Measurements from ENCODE around the gene SCAF1.

The SCAF1 gene

DNA sequence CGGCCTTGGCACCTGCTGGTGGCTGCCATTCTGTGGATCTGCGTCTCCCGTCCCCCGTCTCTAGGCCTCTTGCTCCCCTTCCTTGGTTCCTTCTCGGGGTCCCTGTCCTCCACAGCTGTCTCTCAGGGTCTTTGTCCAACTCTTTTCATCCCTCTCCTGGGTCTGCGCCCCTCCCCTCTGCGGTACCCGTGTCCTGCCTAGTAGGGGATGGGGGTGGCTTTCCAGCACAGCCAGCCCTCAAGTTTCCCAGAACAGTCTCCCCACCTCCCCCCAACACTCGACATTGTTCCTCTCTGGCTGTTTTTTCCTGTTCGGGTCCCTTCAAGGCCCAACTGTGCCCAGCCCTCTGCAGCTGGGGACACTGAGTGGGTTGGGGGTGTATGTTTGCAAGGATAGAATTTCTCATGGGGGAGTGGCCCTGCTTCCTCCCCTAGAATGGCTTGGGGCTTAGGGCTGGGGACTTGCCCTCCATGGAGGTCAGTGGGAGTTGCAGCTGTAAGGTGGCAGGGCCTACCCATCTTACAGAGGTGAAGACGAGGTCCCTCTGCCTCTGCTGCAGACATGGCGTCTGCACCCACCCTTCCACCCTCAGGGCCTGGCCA lies 46.6 kb downstream of the SCAF1 start:
- no peak for DNase-seq

DNA sequence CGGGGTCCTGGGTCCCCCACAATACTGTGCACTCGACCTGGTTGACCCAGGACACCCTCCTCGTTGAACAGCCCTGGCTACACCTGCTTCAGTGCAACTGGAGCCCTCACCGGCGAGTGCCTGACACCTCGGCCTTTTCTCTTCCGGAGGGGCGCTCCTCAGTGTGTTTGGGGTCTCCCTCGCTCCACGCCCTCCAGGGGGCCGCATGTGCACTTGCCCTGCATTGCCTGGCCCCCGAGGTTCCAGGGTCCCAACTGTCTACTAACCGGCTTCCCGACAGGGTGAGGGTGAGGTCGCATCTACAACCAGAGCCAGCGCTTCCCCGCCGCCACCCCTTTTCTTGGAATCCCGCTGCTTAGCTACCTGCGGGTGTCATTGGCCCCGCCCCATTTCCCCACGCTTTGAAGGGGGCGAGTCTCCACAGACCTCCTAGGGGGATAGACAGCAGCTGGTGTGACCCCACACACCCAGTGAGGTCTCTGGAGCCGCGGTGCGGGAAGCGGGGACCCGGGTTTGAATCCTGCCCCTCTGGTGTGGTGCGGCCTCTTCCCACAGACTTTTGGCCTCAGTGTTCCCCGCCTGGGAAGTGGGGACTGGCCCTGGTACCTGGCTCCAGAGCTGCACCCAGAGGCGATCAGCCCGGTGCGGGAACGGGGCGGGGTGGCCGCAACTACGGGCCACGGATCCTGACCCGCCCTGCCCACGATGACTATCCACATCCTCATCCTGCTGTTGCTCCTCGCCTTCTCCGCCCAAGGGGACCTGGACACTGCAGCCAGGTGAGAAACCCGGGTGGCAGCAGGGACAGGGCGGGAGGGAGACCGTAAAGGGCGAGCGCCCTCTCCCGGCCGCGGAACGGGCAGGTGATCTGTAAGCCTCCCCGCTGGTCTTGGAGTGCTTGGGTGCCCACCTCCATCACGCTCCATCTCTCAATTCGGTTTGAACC lies 47.4 kb downstream of the SCAF1 start, which contains the start of gene ADM5:
Gene ADM5, plus strand, starts transcription at position 462 of the 946 bp plus-strand sequence. Its CDS starts 244 bp downstream, at position 706.
- DNase-seq, result no peak

DNA sequence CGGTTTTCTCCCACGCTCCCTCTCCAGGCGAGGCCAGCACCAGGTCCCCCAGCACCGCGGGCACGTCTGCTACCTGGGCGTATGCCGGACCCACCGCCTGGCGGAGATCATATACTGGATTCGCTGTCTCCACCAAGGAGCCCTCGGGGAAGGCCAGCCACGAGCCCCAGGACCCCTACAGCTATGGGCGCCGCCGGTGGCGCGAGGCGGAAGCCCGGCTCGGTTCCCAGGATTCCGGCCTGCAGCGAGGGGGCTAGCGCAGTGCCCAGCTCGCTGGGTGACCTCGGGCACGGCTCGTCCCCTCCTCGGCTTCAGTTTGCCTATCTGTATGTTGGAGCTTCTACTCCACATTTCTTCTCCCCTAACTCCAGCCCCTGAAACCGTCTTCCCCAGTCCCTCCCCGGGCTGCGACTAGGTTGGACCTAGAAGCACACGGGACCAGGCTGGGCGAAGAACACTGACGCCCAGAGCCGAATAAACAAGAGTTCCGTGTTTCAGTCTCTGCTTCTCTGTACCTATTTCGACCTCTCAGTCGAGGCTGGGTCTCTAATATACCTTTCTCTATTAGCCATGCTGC lies 48.2 kb downstream of the SCAF1 start:
- no peak for DNase-seq

DNA sequence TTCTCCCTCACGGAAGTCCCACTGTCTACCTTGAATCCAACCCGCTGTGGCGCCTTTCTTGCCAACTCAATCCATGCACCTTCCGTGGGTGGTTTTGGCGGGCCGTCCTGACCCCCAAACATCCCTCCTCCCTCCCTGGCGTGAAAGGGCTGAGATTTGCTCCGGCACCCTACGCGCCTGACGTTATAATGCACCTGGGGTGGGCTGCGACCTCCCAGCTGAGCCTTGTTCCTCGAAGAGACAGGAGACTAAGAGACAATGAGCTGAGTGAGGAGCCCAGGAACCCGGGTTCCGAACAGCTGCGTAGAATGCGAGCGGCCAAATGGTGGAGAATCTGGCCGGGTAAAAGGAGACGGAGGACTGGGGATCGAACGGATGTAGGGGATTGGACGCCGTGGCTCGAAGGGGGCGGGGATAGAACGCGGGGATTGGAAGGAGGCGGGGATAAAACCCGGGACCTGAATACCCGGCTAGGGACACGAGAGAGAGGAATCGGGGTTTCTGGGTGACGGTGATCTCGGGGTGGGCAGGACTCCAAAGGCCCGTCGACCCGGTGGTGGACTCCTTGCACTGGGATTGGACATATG lies 48.7 kb downstream of the SCAF1 start, which contains the start of gene CPT1C:
Gene CPT1C, plus strand, starts transcription at position 461 of the 587 bp plus-strand sequence. CDS start 1,137 bp downstream, outside the sequence.
- no peak for DNase-seq

DNA sequence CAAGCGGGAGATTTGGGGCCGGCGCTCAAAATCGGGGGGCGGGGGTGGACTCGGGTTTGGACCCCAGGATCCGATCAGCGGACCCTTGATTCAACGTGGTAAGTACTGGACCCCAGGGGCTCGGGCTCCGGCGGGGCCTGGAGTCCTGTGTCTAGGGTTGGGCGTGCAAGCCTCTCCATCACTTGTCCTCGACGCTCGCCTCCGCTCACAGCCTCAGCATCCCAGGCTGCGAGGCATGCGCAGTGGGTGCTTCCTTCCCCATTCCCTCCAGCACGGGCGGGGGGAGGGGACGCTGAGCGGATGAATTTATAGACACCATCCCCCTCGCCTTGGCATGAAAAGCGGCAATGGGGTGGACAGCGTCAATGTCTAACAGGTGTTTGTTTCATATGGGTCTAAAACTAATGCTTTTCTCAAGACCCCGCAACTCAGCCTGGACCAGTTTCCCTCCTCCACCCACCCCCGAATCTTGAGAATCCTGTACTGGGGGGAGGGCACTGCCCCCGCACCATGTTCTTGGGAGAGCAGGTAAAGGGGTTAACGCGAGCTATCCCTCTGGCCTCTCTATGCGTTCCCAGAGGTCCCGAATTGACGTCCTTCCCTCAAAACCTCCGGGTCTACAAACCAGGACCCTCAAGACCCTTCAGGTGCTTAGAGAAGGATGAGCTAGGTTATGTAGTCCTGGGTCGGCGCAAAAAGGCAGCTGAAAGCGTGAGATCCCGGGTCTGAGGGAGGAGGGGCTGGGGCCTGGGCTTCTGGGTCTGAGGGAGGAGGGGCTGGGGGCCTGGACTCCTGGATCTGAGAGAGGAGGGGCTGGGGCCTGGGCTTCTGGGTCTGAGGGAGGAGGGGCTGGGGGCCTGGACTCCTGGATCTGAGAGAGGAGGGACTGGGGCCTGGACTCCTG lies 49.5 kb downstream of the SCAF1 start:
- no peak for DNase-seq

DNA sequence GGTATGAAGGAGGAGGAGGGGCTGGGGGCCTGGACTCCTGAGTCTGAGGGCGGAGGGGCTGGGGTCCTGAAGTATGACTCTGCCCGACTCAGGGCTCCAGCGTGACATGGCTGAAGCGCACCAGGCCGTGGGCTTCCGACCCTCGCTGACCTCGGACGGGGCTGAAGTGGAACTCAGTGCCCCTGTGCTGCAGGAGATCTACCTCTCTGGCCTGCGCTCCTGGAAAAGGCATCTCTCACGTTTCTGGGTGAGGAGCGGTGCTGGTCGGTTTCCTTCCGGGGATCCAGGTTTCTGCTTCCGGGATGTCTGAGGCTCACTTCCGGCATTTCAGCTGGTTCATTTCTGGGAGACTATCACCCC lies 50.1 kb downstream of the SCAF1 start:
- no peak for DNase-seq

DNA sequence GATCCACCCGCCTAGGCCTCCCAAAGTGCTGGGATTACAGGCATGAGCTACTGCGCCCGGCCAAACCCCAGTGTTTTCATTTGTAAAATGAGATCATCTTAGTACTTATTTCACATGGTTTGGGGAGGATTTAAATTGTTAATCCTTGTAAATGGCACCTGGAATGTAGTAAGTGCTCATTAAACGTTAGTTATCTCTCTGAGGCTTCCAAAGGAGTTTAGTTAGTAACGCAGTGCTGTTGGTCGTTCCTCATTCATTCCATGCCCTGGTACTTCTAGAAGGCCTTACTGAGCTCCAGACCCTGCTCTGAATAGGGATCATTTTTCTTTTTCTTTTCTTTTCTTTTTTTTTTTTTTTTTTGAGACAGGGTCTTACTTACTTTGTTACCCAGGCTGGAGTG lies 54.1 kb downstream of the SCAF1 start:
- no peak for DNase-seq

DNA sequence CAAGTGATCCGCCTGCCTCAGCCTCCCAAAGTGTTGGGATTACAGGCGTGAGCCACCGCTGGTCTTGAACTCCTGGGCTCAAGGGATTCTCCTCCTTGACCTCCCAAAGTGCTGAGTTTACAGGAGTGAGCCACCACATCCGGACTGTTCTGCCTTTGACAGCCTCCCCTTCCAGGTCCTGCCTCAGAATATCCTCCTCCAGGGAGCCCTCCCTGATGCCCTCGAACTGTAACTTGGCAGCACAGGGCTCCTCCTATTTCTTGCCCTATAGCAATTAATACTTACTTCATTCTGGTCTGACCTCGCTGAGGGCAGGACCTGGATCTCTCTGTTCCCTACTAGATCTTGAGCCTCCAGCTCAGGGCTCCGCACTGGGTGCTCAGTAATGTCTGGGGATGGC lies 54.9 kb downstream of the SCAF1 start:
- DNase-seq, result no peak

DNA sequence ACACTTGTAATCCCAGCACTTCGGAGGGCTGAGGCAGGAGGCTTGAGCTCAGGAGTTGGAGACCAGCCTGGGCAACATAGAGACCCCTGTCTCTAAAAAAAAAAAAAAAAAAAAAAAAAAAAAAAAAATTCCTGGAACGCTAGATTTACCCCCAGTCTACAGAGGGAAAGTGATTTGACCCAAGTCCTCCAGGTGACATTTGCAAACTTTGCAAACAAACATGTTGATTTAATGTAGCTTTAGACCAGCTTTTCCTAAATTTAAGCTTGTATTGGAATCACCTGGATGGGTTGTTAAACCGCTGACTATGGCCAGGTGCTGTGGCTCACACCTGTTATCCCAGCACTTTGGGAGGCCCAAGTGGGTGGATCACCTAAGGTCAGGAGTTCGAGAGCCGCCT lies 57.4 kb downstream of the SCAF1 start:
- no peak for DNase-seq

DNA sequence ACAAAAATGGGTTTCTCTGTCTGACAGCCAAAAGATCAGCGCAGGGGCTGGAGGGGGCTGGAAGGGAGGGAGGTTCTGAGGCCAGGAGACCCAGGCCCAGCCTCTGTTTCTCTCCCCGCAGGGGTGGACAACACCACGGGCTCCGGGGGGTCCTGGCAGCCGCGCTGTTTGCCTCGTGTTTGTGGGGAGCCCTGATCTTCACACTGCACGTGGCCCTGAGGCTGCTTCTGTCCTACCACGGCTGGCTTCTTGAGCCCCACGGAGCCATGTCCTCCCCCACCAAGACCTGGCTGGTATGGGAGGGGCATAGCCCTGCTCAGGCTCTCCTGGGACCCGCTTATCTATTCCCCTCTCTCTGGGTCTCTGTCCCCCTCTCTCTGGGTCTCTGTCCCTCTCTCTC lies 58.6 kb downstream of the SCAF1 start:
- DNase-seq, result no peak

DNA sequence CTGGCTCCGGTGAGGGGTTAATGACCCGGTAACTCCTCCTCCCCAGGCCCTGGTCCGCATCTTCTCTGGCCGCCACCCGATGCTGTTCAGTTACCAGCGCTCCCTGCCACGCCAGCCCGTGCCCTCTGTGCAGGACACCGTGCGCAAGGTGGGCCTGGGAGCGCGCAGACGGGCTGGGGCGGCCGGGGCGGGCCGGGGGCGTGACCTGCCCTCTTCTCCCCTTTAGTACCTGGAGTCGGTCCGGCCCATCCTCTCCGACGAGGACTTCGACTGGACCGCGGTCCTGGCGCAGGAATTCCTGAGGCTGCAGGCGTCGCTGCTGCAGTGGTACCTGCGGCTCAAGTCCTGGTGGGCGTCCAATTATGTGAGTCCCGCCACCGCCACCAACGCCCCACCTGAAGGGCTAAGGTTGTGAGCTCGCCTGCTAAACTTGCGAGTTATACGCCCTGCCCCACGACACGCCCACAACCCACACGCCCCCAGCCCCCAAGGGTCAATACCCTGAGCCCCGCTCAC lies 59.3 kb downstream of the SCAF1 start:
- DNase-seq, result no peak

DNA sequence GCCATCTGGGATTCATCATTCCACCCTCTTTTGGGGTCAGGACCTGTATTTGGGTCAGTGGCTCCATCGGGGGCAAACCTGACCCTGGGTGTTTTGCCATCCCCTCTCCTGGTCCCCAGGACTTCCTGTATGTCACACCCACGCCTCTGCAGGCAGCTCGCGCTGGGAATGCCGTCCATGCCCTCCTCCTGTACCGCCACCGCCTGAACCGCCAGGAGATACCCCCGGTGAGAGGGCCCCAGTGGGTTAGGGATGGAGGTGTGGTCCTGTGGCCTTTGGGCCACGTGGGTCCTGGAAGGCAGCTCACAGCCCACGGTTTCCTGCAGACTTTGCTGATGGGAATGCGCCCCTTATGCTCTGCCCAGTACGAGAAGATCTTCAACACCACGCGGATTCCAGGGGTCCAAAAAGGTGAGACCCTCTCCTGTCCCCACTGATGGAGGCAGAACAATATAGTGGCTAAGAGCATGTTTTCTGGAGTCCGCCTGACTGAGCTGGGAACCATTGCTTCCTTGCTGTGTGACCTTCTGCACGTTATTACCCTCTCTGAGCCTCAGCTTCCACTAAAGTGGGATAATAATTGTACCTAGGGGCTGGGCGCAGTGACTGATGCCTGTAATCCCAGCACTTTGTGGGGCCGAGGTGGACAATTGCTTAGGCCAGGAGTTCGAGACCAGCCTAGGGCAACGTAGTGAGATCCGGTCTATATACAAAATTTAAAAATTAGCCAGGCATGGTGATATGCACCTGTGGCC lies 63.1 kb downstream of the SCAF1 start:
- no peak for DNase-seq

DNA sequence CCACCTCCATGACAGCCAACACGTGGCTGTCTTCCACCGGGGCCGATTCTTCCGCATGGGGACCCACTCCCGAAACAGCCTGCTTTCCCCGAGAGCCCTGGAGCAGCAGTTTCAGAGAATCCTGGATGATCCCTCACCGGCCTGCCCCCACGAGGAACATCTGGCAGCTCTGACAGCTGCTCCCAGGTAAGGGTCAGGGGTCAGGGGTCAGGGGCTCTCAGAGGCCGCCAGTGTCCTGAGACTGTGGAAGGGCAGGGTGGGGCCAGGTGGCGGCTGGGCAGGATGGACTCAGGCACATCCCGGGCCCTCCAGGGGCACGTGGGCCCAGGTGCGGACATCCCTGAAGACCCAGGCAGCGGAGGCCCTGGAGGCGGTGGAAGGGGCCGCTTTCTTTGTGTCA lies 63.9 kb downstream of the SCAF1 start:
- no peak for DNase-seq

Data from 8988T (cell line).